Cortex of kidney (tissue), 1 donor: ENCODE results near the gene COL28A1.
"Not testable (repeated sequence)": the region's sequence is repeated elsewhere in the genome, so short reads cannot be mapped to it uniquely, and the experiment has no call there.

Experiments used
- DNase-seq: peaks from one replicate; lab custom pipeline; 2025; lab: John Stamatoyannopoulos, UW

The COL28A1 gene

DNA sequence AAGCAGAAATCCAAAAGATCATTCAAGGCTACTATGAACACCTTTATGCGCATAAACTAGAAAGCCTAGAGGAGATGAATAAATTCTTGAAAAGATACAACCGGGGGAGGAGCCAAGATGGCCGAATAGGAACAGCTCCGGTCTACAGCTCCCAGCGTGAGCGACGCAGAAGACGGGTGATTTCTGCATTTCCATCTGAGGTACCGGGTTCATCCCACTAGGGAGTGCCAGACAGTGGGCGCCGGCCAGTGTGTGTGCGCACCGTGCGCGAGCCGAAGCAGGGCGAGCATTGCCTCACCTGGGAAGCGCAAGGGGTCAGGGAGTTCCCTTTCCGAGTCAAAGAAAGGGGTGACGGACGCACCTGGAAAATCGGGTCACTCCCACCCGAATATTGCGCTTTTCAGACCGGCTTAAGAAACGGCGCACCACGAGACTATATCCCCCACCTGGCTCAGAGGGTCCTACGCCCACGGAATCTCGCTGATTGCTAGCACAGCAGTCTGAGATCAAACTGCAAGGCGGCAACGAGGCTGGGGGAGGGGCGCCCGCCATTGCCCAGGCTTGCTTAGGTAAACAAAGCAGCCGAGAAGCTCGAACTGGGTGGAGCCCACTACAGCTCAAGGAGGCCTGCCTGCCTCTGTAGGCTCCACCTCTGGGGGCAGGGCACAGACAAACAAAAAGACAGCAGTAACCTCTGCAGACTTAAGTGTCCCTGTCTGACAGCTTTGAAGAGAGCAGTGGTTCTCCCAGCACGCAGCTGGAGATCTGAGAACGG, 70.5 kb downstream of the COL28A1 start:
- not testable (repeated sequence) for DNase-seq

DNA sequence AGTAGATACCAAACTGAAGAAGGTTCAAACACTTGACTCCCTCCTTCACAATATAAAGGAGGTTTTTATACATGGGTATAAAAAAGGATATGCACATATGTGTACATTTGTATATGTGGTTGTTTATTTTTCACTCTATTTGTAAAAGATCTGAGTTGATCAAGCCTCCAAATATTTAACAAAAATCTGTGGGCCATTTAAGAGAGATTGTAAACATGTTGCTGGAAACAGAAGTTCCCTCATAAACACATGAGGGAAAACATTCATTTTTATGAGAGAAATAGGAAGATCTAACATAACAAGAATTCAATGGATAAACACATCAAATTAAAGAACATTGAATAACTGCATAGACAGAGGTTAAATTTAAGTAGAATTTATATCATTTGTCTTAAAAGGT, 81.7 kb downstream of the COL28A1 start:
- DNase-seq = no peak

DNA sequence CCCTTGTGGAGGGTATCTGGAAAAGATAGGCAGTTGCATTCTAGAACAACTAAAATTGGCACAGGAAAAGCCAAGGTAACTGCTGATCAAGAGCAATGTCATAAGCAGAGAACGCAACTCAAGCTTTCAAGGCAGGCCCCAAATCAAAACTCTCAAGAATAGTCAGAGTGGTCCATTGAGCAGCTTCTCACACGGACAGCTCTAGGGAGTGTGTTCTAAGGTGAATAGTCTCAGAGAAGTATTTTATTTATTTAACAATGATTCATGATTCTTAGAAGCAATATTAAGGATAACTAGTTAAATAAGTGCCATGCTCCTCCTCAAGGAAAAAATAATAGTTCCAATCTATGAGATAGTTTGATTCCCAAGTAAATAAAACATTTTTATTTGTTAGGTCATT, 83.0 kb downstream of the COL28A1 start:
- DNase-seq = no peak

DNA sequence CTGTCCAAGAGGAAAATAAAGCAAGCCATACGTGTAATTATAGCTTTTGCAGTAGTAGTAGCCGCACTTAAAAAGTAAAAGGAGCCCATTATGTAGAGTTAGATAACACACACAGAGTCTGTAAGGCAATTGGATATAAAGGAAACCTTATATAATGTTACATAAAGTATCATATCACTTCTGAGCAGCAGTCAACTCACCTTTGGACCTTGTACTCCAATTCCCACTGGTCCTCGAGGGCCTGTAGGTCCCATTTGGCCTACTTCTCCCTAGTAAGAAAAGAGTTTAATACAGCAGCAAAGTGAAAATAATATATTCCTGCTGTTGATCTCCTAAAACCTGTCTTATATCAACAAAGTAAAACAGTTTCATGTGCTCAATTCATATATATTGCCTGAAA, 83.6 kb downstream of the COL28A1 start:
- DNase-seq = no peak

DNA sequence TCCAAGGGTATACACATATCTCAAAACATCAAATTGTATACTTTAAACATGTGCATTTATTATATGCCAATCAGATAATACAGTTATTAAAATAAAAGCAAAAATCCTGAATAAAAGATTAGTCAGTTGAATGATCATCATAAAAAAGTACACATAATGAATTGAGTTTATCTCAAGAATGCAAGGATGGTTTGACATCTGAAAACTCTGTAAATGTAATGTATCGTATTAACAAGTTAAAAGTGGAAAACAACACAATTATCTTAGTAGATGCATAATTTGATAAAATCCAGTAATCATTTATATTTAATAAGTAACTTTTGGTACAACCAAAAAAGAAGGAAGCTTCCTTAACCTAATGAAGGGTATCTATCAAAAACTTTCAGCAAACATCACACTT, 86.6 kb downstream of the COL28A1 start:
- DNase-seq = no peak

DNA sequence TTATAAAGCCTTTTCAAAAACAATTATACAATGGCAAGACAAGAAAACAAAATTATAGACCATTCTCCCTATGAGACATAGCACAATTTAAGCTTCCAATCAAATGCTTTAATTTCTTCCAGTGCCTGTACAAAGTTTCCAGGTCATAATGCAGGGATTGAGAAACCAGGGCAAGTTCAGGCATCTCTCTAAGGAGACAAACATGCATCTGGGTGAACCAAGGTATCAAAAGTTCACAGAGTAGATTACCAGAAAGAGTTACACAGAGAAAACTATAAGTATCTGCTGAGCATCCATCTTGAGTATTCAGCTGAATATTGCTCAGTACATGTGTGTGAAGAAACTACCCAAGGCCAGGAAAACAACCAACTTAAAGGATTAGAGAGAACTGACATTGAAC, 89.1 kb downstream of the COL28A1 start:
- no peak for DNase-seq

DNA sequence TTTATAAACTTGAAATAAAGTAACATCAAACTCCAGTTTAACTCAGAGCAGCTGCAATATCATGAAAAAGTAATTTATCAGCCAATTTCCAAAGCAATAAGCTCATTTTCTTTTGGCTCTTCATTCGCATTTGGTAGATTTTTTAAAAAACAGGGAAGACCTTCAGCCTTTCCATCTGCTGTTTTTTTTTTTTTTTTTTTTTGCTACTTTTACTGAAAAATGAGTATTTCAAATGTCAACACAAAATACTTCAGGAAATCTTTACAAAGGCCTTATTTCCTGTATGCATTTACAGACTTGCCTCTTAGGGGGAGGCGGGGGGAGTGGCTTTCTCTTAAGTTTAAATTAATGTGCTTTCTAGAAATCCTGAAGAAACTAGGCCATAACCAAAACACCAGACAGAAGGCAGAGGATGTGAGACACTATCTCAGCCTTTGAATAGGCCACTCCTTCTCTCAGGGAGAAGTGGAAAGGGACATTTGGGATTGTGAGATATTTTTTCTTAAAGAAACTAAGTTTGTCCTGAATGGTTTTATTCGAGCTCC, 91.8 kb downstream of the COL28A1 start:
- DNase-seq = no peak

DNA sequence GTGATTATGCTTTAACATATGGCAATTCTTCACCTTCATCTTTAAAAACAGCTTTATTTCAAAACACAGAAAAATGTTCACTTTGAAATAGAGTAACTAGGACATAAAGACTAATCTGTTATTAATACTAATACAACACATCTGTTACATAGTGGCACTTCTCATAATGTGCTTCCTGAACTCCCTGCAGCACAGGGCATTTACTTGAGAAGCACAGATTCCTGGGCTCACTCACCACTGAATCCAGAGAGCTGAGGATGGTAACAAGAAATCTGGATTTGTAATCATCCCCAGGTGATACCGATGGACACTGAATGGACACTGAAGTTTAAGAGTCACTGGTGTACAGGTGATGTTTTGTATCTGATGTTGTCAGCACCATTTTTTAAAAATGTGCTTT, 96.1 kb downstream of the COL28A1 start:
- no peak for DNase-seq

DNA sequence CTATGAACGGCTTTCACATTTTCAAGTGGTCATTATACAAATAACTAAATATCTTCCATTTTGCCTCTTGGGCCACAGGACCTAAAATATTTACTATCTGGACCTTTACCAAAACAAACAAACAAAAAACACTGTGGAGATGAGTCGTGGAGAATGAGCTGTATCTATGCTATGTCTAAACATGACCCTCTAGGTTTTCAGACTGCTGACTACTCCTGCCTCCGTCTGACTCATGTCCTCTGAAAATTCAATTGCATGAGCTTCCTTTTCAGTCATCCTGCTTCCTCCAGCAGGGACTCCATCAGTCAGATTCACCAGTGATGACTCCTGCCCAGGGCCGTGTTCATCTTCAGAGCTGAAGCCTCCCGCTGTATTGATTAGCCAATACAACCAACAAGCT, 96.8 kb downstream of the COL28A1 start:
- DNase-seq = no peak

DNA sequence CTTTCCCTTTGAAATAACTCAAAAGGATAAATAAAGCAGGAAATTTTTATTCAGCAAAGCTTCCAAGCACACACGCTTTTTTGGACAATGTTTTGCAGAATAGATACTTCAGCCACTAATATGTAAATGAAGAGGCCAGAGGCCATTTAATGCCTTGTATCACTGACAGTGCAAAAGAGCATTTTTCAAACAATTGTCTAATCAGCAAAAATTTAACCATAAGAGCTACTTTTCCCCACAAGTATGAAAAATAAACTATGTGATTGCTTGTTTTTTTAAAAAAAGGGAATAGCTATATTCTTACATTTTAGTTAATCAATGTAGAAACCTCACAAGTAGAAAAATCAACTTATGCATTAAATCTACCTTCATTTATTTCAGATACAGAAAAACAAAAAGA, 99.7 kb downstream of the COL28A1 start:
- no peak for DNase-seq

DNA sequence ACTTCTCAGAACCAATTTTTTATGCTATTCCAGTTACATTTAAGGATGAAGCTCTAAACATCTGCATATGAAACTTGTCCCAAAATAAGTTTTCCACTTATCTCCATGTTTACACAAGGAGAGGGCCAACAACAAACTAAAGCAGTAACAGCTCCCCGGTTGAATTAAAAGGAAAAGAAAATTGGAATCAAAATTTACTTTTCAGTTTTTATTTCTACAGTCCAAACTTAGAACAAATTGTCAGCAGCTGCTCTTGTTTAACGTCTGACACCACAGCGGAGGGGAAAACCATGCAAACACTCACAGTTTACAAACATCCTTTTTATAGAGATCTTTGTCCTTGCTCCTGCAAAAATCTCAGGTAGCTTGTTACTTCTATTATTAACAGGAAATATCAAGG, 101.3 kb downstream of the COL28A1 start:
- DNase-seq = no peak

DNA sequence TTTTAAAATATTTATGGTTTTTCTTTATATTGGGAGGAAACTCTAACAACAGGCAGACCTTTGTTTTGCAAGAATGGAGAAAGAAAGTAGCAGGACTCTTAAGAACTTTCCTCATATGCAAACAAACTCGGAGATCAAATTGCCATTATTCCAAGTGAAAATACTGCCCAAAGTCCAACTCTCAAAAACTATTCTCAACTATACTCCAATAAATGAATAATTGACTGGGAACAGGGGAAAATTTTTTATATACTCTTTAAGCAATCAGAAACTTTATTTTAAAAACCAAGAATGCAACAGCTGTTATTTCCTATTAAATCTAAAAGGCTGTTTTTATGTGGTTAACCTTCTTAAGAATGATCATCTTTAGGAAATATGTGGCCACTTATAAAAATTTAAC, 101.9 kb downstream of the COL28A1 start:
- DNase-seq = no peak

DNA sequence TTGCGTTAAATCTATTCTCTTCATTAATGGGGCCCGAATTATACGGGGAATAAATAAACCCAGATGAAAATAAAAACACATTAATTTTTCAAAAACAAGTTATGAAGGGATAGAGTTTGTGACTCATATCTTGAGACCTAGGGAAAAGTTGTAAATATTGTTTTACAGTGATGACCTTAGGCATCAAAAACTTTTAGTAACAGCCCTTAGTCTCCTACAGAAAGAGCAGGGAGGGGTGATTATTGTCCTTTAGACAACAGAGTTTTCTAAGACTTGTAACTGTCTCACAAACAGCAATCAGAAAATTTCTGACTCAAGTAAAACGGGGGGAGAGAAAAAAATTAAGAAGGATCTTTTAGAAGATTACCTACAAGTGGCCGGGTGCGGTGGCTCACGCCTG, 102.7 kb downstream of the COL28A1 start:
- no peak for DNase-seq

DNA sequence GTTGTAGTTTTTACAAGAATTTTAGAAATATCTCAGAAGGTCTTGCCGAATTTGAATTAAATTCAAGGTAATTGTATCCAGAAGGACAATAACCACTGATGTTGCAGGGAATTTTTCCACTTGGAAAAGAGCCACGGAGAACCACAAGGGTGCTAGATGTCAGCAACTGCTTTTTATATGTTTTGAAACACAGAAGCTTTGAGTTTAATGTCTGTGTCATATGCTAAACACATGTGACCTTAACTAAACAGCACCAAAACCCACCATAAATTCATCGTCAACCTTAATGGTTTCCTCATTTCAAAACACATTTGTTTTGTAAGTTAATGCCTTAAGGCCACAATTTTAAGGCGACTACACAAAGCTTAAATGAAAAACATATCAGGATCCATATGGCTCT, 106.9 kb downstream of the COL28A1 start:
- DNase-seq = no peak

DNA sequence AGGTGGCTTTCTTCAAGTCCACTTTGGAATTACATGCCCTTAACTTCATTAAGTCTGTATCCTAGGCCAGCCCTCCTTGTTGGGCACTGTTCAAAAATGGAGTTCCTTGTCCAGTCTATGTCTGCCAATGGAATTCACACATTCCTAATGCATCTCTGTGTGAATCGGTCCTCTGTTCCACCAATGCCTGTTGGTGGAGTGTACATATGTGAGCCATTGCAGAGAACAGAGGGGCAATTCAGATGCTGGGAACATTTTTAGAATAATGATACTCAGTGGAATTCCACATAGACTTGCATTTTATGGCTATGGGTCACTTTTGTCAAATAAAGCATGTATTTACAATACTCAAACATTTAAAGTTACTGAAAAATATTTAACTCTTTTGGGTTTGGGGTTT, 108.3 kb downstream of the COL28A1 start:
- DNase-seq = no peak

DNA sequence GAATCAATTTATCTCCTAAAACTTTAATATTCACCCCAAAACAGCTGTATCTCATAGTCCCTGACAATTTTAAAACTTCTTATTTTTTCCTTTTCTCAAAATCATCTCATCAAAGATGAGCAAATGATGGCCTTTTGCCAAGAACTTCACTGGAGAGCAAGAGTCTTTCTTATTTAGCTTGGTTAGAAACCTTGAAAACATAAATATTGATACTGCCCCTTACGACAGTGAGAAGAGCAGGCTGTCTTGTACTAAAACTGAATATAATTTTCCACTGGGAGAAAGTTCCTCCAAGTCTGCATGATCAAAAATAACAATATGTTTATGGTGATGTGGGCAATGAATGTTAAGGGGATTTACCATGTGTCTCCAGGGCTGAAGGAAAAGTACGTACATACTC, 109.0 kb downstream of the COL28A1 start:
- DNase-seq = no peak

DNA sequence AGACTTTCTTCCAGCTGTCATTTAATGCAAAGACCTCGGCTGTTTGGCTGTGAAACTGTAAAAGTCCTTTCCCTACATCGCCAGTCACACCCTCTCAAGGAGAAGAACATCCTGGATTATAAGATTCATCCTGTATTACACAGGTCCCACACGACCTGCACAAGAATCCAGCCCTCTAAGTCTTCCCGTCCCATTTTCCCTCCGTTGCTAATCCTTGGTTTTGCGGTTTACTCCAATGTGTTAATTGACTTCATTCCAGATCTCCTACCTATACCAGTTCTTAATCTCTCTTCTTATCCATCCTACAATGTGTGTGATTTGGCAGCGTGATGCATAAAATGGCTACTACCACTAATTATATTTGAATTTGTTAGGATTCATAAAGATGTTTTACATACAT, 110.4 kb downstream of the COL28A1 start:
- no peak for DNase-seq

DNA sequence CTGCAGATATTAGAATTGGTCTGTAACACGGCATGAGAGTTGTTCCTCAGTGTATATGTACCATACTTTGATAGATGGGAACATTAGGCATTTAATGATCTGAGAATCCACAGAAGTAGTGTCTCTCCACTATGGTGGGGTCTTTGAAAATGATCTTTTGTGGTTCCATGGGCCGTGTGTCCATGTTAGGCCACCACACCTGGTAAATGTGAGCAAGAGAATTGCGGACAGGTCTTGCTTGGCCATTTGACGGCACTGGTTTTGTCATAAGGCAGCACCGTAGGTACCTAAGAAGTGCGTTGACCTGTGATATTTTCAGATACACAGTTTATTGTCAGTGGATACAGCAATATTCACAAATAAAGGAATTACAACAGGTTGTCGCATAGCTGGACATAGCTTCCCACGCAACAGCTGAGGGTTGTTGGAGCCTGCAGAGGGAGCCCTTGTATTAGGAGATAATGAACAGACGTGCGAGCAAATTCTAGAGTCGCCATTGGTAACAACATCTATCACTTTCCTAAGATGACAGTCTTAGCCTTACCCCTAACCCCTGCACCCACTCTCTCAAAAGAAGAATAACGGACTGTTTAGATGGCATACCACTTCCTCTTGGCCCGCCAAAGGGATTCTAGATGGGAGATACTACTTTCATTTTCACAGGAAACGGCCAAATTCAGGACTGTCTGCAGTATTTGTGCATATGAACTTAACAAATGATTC, 111.4 kb downstream of the COL28A1 start:
- DNase-seq = no peak

DNA sequence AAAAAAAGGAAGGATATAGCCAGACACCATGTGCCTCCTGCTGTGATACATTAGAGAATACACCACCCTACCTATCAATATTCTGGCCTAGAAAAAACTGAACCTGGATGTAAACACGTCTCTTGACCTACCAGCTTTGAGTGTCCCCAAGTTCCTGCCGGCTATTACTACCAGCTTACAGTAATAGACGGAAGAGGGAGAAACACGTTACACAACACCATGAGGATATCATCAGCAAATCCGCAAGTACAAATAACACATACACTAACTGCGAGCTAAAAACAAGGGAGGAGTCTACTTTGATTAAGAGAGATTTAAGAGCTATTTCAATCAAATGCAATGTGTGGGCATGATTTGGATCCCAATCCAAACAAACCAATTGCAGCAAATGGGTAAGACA, 113.0 kb downstream of the COL28A1 start:
- no peak for DNase-seq

DNA sequence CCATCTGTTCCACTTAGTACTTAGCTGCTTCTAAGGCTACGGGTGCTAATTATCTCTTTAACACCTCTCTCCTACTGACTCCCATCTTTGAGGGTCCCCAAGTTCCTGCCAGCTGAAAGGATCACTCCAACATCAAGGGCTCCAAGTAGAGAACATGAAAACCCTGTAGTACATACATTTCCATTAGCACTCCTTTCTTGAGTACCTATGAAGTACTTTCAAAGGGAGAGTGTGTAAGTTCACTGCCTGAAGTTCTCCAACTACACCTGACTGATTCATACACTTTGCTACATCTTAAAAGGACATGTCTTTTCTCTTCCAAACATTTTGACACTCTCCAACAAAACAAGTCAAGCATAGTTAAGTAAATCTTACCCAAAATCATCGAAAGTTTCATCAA, 113.8 kb downstream of the COL28A1 start:
- DNase-seq = no peak

DNA sequence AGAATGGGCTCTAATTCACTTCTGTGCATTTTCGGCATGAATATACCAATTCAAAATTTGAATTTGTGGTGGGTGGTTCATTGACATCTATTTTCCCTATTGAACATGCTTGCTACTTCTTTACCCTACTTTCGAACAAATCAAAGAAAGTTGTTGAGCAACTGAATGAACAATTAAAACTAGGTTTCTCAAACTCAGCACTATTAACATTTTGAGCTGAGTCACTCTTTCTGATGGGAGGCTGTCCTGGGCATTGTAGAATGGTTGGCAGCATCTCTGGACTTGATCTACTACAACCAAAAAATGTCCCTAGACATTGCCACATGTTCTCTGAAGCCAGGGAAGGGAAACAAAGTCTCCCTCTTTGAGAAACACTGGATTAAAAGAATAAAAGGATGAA, 116.7 kb downstream of the COL28A1 start:
- no peak for DNase-seq

DNA sequence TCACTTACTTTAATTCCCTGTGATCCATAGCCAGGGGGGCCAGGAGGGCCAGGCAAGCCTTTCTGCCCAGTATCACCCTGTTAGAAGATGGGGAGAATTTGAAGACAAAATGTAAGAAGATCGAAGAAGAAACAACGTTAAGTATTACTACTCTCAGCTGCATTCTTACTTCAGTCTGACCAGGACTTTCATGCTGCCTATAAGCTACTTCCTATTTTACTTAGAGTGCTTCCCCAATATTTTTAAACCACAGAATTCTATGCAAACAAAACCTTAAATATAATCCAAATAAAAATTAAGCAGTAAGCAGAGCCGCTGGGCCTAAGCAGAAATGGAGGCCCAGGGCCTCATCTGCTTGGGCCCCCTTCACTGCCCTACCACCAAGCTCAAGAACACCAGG, 117.8 kb downstream of the COL28A1 start:
- no peak for DNase-seq

DNA sequence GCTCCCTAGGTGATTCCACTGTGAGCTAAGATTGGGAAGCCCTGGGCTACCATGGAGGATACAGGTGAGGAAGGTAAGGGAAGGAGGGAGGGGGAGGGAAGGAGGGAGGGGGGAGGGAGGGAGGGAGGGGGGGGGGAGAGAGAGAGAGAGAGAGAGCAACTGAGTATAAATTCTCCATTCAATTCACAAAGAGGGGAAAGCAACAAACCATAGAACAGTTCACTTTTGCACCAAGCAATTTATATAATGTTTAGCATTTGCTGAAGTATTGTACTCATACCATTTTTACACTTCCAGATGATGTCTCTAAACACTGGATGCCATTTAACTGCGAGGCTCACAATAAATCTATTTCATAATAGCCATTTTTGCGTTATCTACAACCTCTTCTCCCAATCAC, 118.3 kb downstream of the COL28A1 start:
- no peak for DNase-seq
